A549 treated with AZD9567 at 1 μM for 4 hours (cell line): ENCODE results near the gene LDHB. TPM values are rescaled to one million over a fixed set of nuclear protein-coding genes. Genes with fewer than 3 reads are reported as not detected.

Source experiments
- total RNA-seq: library from RNA; stranded (reverse); fragments of 200-300 nt; extraction: Qiagen RNA extraction; gene quantifications from 5 replicates; pipeline ENCODE4 v1.2.3, GENCODE V29; 2022; ENCODE audit not compliant: insufficient read depth

The LDHB gene
- total RNA-seq = 1,481 to 1,703 TPM (median 1,522 TPM) in 5 replicates

GRCh38 chr12:21657326-21658077 is at the start of gene LDHB:
Gene LDHB (minus strand): TSS chr12:21657842. CDS start chr12:21654671, 3,171 bp downstream.

GRCh38 chr12:21604245-21605101 is 53.2 kb downstream of the LDHB start, which contains the start of gene GYS2:
Gene GYS2 (minus strand): TSS chr12:21604847. CDS start chr12:21604592, 255 bp downstream.

Other genes with a start within 250 kb of the LDHB start
- gene PYROXD1, start 220.2 kb downstream of the LDHB start, total RNA-seq = 5.2 to 7.4 TPM (median 6.1 TPM) in 5 replicates
- 49.9 to 71.9 TPM (median 64.6 TPM) in 5 replicates for gene RECQL, start 156.2 kb downstream of the LDHB start, total RNA-seq
- gene GOLT1B, start 156.1 kb downstream of the LDHB start, total RNA-seq = 87.5 to 137 TPM (median 97.0 TPM) in 5 replicates
- 2.6 to 4.8 TPM (median 3.2 TPM) in 5 replicates for gene SPX, start 131.5 kb downstream of the LDHB start, total RNA-seq
- not detected in 5 replicates for gene GYS2, start 53.0 kb downstream of the LDHB start, total RNA-seq
- gene KCNJ8, start 116.9 kb upstream of the LDHB start, total RNA-seq = 0.20 to 0.44 TPM (median 0.36 TPM) in 4 of 5 replicates, not detected in the other